RCC 7860 (cell line): ENCODE results near the gene EGFL8.
"Not testable (repeated sequence)": the region's sequence is repeated elsewhere in the genome, so short reads cannot be mapped to it uniquely, and the experiment has no call there.

Source experiments
- DNase-seq: peaks from one replicate; pipeline ENCODE4 v3.0.0-alpha.2; 2015; ENCODE audit warnings: low spot score
- FAIRE-seq: peaks from 2 replicates; lab custom pipeline; 2012; peaks lifted over from hg19 to GRCh38; lab: Jason Lieb, UNC

Gene EGFL8

GRCh38 chr6:32164295-32164694 is at the start of gene EGFL8:
EGFL8 (plus strand) TSS chr6:32164595; CDS start chr6:32166166, 1,571 bp downstream.
- FAIRE-seq = no peak
- DNase-seq = no peak

GRCh38 chr6:32114796-32115195 is 49.6 kb upstream of the EGFL8 start:
- DNase-seq (no peak), FAIRE-seq (no peak)

- FAIRE-seq = no peak
- DNase-seq = no peak
These were observed 48.8 kb upstream of the EGFL8 start for GRCh38 chr6:32115623-32116022.

GRCh38 chr6:32116674-32117073 is 47.7 kb upstream of the EGFL8 start:
- DNase-seq = no peak
- FAIRE-seq = no peak

GRCh38 chr6:32117461-32117860 is 46.9 kb upstream of the EGFL8 start:
- no peak for FAIRE-seq
- DNase-seq = no peak

- FAIRE-seq (no peak), DNase-seq (peak; percentile 44)
These were observed 45.4 kb upstream of the EGFL8 start for GRCh38 chr6:32118782-32119628.

GRCh38 chr6:32120573-32121059 is 43.8 kb upstream of the EGFL8 start:
- no peak for FAIRE-seq
- DNase-seq = no peak

GRCh38 chr6:32123681-32124080 is 40.7 kb upstream of the EGFL8 start:
- no peak for DNase-seq
- FAIRE-seq = no peak

- FAIRE-seq = no peak
- DNase-seq = no peak
These were observed 37.5 kb upstream of the EGFL8 start for GRCh38 chr6:32126880-32127279.

GRCh38 chr6:32127409-32127716 is 37.0 kb upstream of the EGFL8 start:
- DNase-seq (no peak), FAIRE-seq (no peak)

- FAIRE-seq (peak; percentile 84), DNase-seq (peak; percentile 98)
These were observed 36.4 kb upstream of the EGFL8 start, which contains the start of gene ATF6B for GRCh38 chr6:32127717-32128592. ATF6B (minus strand) TSS chr6:32128246; CDS start chr6:32128207, 39 bp downstream.

GRCh38 chr6:32128751-32129296 is 35.6 kb upstream of the EGFL8 start:
- DNase-seq = no peak
- FAIRE-seq = no peak

GRCh38 chr6:32129297-32130088 is 34.9 kb upstream of the EGFL8 start:
- no peak for DNase-seq
- no peak for FAIRE-seq

GRCh38 chr6:32131439-32131948 is 32.9 kb upstream of the EGFL8 start:
- no peak for DNase-seq

GRCh38 chr6:32132110-32132509 is 32.3 kb upstream of the EGFL8 start:
- FAIRE-seq = no peak
- DNase-seq = no peak

More at GRCh38 chr6:32131439-32131948, 32.9 kb upstream of the EGFL8 start:
- FAIRE-seq = no peak

- no peak for FAIRE-seq
These were observed 30.6 kb upstream of the EGFL8 start for GRCh38 chr6:32133786-32134185.

GRCh38 chr6:32137454-32137853 is 26.9 kb upstream of the EGFL8 start:
- DNase-seq (no peak), FAIRE-seq (no peak)

More at GRCh38 chr6:32133786-32134185, 30.6 kb upstream of the EGFL8 start:
- DNase-seq = no peak

GRCh38 chr6:32139590-32139989 is 24.8 kb upstream of the EGFL8 start:
- DNase-seq = no peak
- FAIRE-seq = no peak

GRCh38 chr6:32140420-32141046 is 23.9 kb upstream of the EGFL8 start:
- DNase-seq = no peak
- FAIRE-seq = no peak

- not testable (repeated sequence) for DNase-seq, FAIRE-seq
These were observed 20.2 kb upstream of the EGFL8 start for GRCh38 chr6:32144238-32144637.
